Activated T-cell treated with anti-CD3 and anti-CD28 coated beads for 1 hour (primary cell): ENCODE data around the gene PHAF1.

Experiments used
- DNase-seq: peaks from one replicate; pipeline ENCODE4 v3.0.0-alpha.2; 2020; ENCODE audit warnings: low read depth

PHAF1 gene

GRCh38 chr16:67163164-67163998 is 53.6 kb downstream of the PHAF1 start:
- DNase-seq = no peak

DNA sequence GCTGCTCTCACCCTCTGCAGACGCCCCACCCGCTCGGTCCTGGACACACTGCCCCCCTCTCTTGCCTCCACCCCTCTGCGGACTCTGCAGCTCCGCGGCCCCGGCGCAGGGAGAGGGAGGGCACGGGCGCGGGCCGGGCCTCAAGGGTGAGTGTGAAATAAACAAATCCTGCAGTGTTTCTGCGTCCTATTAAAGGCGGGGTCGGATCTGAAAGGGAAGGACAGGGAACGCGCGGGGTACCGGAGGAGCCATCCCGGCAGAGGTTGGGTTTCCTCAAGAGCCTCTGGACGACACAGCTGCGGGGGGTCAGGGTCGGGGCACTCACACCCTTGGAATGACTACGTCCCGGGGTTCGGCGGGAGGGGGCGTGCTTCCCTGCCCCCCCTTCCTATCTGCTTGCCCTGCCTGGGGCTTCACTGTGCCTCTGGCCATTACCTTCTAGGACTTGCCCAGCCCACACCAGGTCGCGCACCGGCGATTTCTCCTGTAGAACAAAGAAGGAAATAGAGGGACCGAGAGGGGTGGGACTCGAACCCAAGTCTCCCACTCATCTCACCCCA is 54.3 kb downstream of the PHAF1 start:
- no peak for DNase-seq

GRCh38 chr16:67164599-67165061 is 54.9 kb downstream of the PHAF1 start, which contains the start of gene HSF4:
TSS of gene HSF4 (plus strand) at chr16:67164745. CDS start at chr16:67164812, 67 bp downstream.
- DNase-seq = no peak

DNA sequence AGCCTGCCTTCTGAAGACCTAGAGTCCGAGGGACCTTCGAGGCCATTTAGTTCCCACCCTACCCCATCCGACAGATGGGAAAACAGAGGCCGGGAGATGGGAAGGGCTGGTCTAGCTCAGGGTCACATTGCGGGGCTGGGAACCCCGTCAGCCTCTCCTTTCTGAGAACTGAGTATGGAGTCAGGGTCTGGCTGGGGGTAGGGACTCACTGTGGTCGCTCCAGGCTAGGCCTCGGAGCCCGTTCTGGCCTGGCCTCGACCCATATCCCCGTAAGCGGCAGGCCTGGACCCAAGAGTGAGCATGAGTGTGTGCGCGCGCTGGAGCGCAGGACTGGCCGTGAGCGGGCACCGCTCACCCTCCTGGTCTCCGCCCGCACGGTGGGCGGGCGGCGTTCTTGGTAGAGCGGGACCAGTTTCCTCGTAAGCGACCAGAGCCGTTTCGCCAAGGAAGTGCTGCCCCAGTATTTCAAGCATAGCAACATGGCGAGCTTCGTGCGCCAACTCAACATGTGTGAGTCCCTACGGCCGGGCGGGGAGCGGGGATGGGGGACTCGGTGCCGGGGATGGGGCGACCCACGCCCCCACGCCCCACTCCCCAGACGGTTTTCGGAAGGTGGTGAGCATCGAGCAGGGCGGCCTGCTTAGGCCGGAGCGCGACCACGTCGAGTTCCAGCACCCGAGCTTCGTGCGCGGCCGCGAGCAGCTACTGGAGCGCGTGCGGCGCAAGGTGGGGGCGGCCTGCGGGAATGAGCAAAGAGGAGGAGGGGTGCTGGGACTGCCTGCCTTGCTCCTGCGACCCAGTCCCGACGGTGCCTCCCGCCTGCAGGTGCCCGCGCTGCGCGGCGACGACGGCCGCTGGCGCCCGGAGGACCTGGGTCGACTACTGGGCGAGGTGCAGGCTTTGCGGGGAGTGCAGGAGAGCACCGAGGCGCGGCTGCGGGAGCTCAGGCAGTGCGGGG is 55.7 kb downstream of the PHAF1 start:
- no peak for DNase-seq

GRCh38 chr16:67166110-67166547 is 56.4 kb downstream of the PHAF1 start:
- DNase-seq = no peak

- no peak for DNase-seq
Measured at GRCh38 chr16:67166598-67167168, 56.9 kb downstream of the PHAF1 start.

DNA sequence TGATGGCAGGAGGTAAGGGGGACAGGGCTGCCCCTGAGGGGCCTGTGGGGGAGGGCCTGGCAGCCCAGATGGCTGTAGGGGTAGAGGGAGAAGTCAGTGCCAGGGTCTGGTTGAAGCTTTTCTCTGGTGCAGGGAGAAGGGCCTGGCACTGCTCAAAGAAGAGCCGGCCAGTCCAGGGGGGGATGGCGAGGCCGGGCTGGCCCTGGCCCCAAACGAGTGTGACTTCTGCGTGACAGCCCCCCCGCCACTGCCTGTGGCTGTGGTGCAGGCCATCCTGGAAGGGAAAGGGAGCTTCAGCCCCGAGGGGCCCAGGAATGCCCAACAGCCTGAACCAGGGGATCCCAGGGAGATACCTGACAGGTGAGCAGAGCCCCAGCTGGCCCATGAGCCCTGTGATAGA is 57.8 kb downstream of the PHAF1 start:
- DNase-seq = no peak

DNA sequence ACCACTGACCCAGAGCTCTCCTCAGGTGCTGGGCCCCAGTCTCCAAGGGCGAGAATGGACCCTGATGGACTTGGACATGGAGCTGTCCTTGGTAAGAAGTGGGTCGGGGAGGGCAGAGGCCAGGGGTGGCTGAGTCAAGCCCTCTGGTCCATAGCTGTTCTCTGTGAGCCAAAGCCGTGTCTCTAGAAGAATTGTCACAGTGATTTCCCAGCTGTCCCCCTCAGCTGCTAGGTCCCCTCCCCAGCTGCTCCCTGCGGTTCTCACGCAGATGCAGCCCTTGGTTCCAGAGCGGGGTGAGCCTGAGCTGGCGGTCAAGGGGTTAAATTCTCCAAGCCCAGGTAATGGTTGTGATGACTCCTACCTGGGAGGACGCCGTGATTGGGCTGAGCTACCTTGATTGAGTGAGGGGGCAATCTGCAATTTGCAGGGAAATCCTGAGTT is 59.3 kb downstream of the PHAF1 start:
- DNase-seq = no peak

GRCh38 chr16:67169642-67170167 is 60.0 kb downstream of the PHAF1 start:
- DNase-seq = peak; percentile 41

GRCh38 chr16:67170168-67170948 is 60.6 kb downstream of the PHAF1 start, which contains the start of gene NOL3:
TSS of gene NOL3 (plus strand) at chr16:67170538.
- DNase-seq = no peak

GRCh38 chr16:67170949-67171649 is 61.4 kb downstream of the PHAF1 start:
- no peak for DNase-seq

DNA sequence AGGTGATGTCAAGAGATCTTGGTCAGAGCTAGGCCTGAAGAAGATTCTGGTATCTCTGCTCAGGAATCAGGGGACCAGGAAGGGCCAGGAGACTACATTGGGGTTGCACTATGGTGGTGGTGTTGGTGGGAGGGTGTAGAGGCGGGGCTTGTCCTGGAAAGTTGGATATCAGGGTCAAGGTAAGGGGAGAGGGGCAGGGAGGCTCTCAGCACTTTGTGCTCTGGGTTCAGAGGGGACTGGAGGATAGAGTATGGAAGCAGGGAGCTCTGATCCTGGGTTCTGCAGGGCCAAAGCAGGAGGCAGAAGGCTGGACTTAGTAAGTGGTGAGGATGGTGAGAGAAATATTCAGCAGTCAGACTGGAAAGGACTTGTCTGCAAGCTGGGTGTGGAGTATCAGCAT is 63.6 kb downstream of the PHAF1 start:
- DNase-seq = no peak

- DNase-seq = peak; percentile 51
Measured at GRCh38 chr16:67173808-67174705, 64.3 kb downstream of the PHAF1 start.

GRCh38 chr16:67174706-67175231 is 65.0 kb downstream of the PHAF1 start:
- DNase-seq = no peak

- DNase-seq = no peak
Measured at GRCh38 chr16:67176662-67177061, 66.9 kb downstream of the PHAF1 start.

DNA sequence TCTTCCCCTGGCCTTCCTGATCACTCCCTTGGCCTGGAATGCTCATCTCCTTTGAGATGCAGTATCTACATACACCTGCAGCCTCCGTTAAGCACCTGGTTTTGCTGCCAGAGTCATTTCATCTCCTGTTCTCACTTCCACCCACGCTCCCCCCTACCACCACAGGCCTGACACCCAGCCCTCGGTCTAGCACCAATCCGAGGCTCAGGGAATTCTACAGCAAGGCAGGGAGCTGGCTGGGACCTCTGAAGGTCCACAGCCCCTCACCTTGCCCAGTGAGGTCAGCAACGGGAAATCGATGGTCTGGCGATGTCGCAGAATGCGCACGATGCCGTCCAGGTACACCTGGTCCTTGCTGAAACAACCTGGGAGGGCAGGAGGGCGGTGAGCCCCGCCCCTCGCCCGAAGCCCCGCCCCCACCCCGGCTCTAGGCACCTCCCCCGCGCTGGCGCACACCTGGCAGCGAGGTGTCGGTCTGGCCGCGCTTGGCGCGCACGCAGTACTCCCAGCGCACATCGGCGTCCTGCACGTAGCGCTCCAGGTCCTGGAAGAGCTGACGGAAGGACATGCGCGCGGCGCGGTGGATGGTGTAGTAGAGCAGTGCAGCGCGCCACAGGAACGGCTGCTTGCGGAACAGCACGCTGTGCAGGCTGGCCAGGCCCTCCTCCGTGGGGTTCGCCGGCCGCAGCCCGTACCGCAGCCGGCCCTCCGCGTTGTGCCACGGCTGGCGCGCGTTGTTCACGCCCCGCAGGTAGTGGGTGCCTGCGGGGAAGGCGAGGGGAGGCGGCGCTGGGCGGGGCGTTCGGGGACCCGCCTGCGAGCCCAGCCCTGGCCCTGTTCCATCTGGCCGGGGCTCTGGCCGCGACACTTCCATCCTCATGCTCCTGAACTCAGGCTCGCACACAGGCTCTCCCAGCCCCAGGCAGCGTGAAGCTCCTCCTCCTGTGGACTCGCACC is 68.3 kb downstream of the PHAF1 start:
- DNase-seq = no peak

- no peak for DNase-seq
Measured at GRCh38 chr16:67179421-67180080, 69.8 kb downstream of the PHAF1 start.
